AG08396 (cell line): ENCODE measurements around the gene ARHGAP31.
"Not testable (repeated sequence)": the region's sequence is repeated elsewhere in the genome, so short reads cannot be mapped to it uniquely, and the experiment has no call there.

Source experiments
- DNase-seq: peaks from one replicate; pipeline ENCODE4 v3.0.0; 2012; ENCODE audit warnings: low spot score, mixed read lengths

Gene ARHGAP31

DNA sequence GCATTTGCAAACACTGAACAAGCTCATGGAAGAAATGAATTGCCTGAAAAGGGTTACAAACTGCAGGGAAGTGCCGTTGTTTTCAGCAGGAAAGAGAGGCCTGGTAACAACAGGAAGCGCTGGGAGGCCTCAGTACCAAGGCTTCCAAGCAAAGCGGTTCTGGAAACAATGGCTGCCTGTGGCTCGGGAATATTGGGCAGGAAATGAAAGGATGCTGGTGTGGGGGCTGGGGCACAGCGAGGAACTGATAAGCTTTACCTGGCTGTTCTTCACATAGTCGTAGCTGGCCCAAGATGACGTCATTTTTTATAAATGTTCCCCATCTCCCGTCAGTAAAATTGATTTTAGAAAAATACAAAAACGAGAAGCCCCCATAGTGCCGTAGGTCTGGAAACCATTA, 55.9 kb downstream of the ARHGAP31 start:
- DNase-seq: no peak

DNA sequence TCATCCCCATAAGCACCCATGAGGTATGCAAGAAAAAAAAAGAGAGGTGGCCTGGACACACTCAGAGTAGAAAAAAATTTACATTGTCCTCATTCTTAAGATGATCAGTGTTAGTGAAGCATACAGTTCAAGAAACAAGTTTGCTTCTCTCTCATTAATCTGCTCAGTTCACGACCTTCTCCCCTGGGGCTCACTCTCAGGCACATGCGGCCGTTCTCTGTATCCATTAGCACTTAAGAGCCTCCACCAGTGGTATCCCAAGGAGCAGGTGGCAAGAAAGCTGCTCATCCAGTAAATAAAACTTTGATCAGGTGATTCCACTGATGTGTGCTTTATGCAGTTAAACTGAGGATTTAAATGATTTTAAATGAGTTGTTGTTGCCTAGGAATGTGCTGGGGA, 57.4 kb downstream of the ARHGAP31 start:
- DNase-seq: no peak

DNA sequence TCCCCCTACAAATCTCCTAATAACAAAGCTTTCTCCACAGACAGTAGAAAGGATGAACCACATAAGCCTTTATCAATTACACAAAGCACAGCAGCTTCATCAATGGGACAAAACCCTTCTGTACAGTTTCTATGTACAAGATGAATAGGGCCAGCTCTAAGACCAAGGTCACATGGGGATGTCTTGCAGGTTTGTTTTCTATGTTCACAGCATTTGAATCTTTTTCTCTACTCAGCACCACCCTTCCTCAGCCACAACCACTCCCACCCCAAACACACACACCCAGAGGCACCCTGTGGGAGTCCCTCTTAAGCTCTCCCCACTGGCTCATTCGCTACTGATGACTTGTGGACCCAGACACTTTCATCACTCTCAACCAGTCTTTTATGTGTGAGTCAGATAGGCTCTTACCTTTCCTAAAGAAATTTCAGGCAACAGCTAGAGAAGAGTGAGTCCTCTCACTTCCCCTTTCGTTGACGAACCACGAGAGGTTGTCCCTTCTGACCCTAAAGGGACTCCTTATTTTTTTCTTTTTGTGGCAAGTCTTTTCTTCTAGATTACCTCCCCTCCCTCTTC, 57.9 kb downstream of the ARHGAP31 start:
- no peak for DNase-seq

DNA sequence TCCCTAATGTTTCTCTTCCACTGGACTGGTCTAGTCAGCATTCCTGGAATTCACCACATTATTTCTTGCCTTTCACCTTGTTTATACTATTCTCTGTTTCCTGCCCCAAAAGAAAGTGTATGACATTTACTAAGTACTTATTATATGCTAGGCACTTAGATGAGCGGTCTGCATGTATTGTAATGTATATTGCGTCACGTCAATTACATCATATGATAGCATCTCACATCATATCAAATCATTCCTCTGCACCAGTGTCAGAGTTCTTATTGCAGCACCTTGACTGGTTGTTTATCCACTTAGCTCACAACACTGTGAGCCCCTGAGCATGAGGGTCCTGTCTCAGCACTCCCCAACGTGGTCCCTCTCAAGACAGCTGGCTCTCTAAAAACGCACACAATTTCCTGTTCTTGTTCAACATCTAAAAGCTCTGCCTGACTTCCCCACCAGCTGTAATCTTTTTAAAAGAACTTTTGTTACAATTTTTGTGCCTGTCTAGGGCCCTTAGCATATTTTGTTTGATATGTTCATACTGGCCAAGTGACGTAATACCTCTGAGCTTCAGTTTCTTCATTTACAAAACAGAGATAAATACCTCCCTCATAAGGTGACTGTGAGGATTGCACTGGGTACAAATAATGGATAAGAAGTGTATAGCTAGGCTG, 58.8 kb downstream of the ARHGAP31 start:
- no peak for DNase-seq

DNA sequence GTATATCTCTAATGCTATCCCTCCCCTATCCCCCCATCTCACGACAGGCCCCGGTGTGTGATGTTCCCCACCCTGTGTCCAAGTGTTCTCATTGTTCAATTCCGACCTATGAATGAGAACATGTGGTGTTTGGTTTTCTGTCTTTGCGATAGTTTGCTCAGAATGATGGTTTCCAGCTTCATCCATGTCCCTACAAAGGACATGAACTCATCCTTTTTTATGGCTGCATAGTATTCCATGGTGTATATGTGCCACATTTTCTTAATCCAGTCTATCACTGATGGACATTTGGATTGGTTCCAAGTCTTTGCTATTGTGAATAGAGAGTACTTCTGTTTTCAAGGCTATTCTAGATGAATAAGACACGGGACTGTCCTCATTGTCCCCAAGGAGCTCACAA, 61.4 kb downstream of the ARHGAP31 start:
- not testable (repeated sequence) for DNase-seq

DNA sequence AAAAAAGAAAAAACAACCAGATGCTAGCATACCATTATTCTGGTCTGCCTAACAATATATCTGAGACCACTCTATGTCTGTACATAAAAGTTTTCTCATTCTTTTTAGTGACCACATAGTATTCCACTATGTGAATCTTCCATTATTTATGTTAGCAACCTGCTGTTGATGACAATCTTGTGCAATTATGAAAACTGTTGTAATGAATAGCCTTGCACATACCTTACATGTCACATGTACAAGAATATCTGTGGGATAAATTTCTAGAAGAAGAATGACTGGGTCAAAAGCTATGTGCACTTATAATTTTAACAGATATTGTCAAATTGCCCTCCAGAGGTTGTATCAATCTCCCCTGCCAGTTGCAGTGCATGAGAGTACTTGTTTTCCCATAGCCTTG, 62.5 kb downstream of the ARHGAP31 start:
- DNase-seq: no peak

DNA sequence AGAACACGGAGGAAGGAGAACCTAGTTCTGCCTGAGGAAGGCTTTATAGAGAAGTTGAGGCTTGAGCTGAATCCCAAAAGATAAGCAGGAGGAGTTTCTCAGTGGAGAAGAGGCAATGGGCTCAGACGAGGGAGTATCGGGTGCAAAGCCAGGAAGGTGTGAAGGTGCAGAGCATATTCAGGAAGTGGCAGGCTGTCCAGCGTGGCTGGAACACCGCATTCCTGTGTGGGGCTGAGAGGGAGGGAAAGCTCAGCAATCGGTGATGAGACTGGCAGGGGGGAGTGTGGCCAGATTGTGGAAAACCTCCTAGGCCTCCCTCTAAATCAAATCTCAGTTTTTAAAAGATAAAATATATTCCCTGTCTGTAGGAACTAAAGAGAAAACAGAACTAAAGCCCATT, 63.0 kb downstream of the ARHGAP31 start:
- no peak for DNase-seq

DNA sequence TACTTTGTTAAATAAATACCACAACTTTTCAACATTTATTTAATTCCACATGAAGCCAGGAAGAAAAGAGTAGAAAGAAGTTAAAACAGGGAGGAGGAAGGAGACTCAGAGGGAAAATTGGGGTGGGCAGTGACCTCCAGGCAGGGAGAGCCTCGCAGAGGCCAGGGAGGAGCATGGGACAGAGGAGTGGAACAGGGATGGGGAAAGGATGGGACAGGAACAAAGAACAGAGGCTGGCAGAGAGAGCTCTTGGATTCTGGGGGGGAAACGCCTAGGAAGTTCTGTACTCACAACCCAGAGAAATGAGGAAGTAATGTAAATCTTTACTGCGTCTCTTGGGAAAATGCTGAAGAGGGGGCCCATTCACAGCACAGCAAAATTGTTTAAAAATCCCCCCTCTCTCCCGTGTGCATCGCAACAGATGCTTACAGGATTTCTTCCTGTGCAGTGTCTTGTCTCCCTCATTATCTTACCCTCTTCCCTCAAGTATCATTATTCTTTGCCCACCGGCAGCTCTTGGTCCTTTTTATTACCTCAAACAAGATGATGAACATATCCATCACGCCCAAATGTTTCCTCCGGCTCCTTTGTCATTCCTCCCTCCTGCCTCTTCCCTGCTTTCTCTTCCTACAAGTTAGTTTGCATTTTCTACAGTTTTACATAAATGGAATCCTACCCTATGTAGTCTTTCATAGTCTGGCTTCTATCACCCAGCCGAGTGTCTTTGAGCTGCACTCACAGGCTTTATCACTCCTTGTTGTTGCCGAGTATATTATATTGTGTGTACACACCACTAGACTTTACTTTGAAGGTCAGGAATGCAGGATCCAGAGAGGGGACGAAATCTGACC, 65.5 kb downstream of the ARHGAP31 start:
- no peak for DNase-seq

DNA sequence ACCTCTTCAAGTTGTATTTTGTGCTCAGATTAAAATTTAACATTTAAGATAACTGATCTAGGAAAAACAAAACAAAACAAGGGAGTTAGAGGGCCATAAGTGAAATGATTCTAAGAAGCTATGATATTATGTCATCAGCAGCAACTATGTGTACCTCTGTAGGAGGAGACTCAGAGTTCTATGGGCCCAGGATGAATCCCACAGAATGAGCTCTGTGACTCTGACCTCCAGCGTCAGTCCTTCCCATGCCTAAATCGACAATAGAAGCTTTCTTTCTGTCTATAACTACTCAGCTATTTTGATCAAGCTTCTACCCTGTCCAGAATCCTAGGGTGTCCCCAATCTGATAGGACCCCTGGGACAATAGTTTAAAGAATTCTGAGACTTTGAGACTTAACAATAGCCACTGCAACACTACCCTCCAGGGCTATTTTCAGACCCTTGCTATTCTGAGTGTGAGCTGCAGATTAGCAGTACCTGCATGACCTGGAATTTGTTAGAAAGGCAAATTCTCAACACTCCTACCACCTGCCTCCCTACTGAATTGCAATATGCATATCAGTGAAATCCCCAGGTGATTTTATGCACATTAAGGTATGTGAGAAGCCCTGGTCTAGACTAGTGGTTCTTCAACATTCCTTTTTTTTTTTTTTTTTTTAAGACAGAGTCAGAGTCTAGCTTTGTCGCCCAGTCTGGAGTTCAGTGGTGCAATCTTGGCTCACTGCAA, 66.7 kb downstream of the ARHGAP31 start:
- DNase-seq: no peak

DNA sequence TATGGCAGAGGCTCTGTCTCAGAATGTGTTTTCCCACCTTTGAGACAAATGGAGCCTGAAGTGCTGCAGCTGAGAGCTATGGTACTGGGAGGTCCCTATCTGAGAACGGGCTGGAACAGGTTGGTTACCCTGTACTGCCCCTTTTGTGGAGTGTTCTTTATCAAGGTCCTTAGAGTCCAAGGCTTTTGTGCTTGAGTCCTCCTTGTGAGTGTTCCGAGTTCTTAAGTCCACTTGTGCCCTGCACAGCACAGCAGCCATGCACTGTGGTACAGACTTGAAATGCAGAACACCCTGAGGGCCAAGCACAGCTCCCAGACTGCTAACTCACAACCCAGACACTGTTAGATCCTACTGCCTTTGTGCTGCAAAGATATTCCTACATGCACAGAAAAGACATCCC, 67.8 kb downstream of the ARHGAP31 start:
- no peak for DNase-seq

DNA sequence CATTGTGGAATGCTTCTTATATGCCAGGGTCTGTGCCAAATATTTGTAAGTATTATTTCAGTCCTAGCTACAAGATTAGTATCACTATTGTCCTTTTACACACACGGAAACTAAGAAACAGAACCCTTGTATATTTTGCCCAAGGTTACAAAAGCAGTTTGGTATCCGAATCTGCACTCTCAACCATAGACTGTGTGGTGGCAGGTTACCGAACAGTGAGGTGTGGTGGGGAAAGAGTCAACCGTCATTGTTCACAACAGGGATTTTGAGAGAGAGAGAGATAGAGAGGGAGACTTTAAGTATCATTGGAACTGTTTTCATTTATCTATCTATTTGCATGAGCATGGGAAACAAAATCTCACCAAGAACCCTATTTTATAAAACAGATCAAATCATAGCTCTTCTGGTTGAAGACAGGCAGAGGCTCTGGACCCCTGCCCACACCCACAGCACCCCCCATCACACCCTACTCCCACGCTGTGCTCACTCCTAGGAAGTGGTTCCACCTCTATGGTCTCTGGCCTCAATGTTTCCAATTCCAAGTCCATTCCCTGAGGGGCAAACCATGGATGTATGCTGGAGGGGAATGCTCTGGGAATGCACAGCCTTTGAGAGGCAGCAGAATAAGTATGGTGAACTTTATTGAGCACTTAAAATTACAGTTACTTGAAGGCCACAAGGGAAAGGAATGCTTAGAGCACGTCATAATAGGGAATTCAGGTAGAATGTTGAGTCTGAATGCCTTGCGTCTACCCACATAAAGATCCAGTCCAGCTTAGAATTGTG, 69.0 kb downstream of the ARHGAP31 start:
- no peak for DNase-seq

DNA sequence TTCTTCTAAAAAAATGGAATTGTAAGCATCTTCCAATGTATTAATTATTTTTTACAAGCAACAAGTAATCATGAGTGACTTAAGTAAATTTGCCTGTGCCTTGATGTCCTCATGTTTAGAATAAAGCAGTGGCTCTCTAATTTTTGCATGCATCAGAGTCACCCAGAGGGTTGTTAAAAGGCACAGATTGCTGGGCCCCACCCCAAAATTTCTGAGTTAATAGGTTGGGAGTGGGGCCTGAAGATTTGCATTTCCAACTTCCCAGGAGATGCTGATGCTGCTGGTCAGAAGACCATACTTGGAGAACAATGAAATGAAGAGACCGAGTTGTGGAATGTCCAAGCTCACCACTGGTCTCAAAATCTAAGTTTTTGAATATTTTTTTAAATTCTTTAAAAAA, 70.2 kb downstream of the ARHGAP31 start:
- no peak for DNase-seq

DNA sequence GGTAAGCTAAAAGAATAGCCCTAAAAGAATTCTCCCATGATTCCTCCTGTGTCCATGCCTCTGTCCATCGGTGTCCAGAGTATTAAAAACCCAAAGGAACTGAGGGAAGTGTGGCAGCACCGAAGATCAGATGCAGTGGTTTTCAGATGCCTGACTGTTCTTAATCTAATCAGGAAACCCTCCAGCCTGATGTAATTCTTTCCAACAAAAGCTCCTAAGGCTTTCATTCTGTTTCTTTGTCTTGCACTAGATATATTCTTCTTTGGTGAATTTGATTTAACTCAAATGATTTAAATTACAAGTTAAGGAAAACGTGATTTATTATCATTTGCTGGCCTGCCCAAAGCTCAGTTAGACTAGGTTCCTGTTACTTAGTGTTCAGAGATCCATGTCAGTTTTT, 71.2 kb downstream of the ARHGAP31 start:
- DNase-seq: no peak

DNA sequence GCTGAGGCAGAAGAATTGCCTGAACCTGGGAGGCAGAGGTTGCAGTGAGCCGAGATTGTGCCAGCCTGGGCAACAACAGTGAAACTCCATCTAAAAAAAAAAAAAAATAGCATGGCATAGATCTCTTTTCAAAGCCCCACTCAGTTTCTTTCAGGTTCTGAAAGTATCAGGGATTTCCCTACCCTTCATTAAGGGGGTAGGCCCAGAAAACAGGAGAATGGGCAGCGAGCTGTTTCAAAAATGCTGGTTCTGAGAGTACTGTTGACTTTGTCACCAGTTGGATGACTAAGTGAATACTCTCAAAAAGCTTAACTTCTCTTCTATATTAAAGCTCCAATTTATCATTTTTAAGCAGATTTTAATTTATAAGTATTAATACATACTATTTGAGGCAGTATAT, 72.8 kb downstream of the ARHGAP31 start:
- DNase-seq: no peak

DNA sequence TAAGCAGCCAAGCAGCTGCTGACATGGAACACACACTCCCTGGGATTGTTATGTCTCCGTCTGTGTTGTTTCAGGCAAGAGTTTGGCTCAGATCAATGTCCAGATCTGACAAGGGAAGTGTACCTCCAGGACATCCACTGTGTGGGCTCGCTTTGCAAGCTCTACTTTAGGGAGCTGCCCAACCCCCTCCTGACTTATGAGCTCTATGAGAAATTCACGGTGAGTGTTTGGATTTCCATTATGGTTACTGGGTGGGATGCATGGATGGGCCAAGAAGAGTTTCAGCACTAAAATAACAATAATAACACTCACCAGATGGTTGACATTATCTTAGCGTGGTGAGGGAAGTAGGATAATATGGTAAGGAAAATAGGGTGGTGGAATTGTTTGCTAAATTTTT, 74.1 kb downstream of the ARHGAP31 start:
- no peak for DNase-seq

DNA sequence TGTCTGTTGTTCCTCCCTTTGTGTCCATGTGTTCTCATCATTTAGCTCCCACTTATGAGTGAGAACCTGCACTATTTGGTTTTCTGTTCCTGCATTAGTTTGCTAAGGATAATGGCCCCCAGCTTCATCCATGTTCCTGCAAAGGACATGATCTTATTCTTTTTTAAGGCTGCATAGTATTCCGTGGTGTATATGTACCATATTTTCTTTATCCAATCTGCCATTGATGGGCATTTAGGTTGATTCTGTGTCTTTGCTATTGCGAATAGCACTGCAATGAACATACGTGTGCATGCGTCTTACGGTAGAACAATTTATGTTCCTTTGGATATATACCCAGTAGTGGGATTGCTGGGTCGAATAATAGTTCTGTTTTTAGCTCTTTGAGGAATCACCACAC, 77.6 kb downstream of the ARHGAP31 start:
- DNase-seq: not testable (repeated sequence)

DNA sequence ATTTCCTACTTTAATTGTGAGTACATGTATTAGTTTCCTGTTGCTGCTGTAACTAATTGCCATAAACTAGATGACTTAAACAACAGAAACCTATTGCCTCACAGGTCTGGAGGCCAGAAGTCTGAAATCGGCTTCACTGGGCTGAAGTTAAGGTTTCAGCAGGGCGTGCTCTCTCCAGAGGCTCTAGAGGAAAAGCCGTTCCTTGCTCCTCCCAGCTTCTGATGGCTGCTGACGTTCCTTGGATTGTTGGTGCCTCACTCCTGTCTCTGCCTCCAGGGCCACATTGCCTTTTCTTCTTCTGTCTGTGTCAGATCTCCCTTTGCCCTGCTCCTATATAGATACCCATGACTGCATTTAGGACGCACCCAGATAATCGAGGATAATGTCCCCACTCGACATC, 80.9 kb downstream of the ARHGAP31 start:
- DNase-seq: no peak

DNA sequence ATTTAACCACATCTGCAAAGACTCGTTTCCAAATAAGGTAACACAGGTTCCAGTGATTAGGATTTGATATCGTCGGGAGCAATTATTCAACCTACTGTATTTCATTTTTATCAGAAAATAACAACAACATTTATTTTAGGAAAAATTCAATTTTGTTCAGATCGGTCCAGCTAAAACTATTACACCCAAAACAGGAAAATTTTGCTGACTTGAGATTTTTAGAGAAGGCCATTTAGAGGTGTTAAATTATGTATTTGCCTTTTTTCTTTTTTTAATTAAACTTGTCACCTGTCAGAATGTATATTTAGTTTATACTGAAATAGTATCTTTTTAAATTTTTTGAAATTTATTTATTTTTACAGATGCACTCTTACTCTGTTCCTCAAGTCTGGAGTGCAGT, 81.3 kb downstream of the ARHGAP31 start:
- DNase-seq: no peak

DNA sequence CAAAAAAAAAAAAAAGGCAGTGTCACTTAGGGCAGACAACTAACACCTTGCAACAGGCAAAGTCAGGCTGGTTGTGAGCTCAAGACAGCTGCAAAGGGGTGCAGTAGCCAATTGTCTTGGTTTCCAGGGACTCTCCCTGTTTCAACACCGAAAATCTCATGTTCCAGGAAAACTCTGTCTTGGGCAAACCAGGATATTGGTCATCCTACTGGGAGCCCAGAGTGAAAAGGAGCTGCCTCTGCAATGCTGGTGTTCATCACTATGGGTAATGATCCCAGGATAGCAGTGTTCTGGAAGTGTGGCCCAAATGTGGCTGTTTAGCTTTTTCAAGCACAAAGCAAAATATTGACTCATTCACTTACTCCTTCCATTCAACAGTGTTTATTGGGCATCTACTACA, 82.6 kb downstream of the ARHGAP31 start:
- no peak for DNase-seq

DNA sequence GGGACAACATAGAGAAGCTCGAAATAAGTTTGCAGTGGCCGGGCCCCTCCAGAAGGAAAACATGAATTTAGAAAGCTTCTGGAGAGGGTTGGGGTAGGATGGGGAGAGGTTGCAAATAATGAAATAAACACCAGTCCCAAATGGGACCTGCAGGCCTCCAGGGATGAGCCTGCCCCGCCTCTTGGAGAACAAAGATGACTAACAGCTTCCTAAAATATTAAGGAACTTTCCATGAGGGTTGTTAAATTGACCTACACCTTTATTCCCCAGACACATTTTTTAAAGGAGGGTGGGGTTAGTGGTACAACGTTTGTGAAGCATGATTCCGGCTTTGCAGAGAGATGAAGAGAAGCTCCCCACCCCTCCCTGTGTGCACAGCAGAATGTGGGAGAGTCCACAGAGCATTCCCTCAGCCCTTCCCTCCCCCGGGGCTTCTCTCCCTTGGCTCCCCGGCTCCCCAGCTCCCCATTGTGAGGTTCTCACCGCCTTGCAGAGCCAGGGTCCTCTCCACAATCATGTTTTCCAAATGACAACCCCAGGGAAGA, 84.1 kb downstream of the ARHGAP31 start:
- no peak for DNase-seq

DNA sequence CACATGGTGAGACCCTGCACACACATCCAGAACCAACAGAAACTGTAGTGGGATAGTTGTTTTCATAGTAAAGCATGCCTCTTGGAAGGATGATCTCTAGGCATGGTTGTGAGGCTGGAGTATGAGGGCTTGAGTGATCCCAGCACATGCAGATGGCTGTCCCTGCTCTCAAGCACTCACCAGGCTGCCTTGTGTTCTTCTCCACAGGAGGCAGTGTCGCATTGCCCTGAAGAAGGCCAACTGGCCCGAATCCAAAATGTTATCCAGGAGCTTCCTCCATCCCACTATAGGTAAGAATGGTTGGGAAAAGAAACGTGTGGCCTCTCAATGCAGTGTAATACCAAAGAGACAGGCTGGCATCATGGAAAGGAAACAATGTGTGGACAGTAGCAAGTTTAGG, 86.5 kb downstream of the ARHGAP31 start:
- no peak for DNase-seq

DNA sequence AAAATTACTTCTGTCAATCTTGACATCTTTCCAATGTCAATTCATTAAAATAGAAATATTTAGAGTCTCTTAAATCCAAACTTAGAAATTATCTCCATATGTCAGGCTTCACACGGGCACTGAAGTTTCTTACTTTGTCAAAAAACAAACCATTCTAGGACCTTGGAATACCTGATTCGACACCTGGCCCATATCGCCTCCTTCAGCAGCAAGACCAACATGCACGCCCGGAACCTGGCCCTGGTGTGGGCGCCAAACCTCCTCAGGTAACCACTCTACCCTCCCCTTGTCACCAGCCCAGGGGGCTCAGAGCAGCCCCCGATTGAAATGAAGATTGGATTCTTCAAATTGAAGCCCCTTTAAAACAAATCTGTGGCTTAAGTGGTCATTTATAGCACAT, 88.0 kb downstream of the ARHGAP31 start:
- no peak for DNase-seq
